ACC112 (cell line): ENCODE results near the gene ILRUN.
A peak's percentile ranks its signal among the peaks of the same experiment; 100 is the strongest.
"Not testable (repeated sequence)": the region's sequence is repeated elsewhere in the genome, so short reads cannot be mapped to it uniquely, and the experiment has no call there.

ENCODE experiments used
- H2AFZ ChIP-seq: fragments of 200-600 bp; sonication (generic); one replicate; pipeline ENCODE4 v1.6.0; 2017; ENCODE audit warnings: antibody characterized with exemption, low read length; ENCODE audit not compliant: unreplicated experiment
- H3K27ac ChIP-seq: fragments of 200-600 bp; sonication (generic); 2 replicates; pipeline ENCODE4 v1.5.1; 2014; ENCODE audit warnings: low read depth, mild to moderate bottlenecking, antibody characterized with exemption, low read length, moderate library complexity
- H3K27me3 ChIP-seq: fragments of 200-600 bp; sonication (generic); 2 replicates; pipeline ENCODE4 v1.6.1; 2014; ENCODE audit warnings: mild to moderate bottlenecking, antibody characterized with exemption, low read length, moderate library complexity, mixed read lengths; ENCODE audit not compliant: insufficient read depth
- H3K36me3 ChIP-seq: fragments of 200-600 bp; sonication (generic); 2 replicates; pipeline ENCODE4 v1.6.1; 2016; ENCODE audit warnings: mild to moderate bottlenecking, antibody characterized with exemption, low read length, moderate library complexity, mixed read lengths; ENCODE audit not compliant: insufficient read depth
- H3K4me1 ChIP-seq: fragments of 200-600 bp; sonication (generic); one replicate; pipeline ENCODE4 v1.6.1; 2016; ENCODE audit warnings: low read length, mixed read lengths; ENCODE audit not compliant: insufficient read depth, unreplicated experiment, control insufficient read depth
- H3K4me3 ChIP-seq: fragments of 200-600 bp; sonication (generic); 2 replicates; pipeline ENCODE4 v1.5.1; 2014; ENCODE audit warnings: mild to moderate bottlenecking, low read depth, low read length
- H3K79me2 ChIP-seq: fragments of 200-600 bp; sonication (generic); one replicate; pipeline ENCODE4 v1.6.0; 2016; ENCODE audit warnings: low read length; ENCODE audit not compliant: control insufficient read depth, unreplicated experiment, insufficient read depth

Gene ILRUN

GRCh38 chr6:34723203-34723602 lies 26.6 kb upstream of the ILRUN start:
- H3K36me3 ChIP-seq, result no peaks in the 10 kb centered on the region
- peak overlapping the region; percentile 81 for H2AFZ ChIP-seq
- H3K4me1 ChIP-seq, result peaks cover 7% of the 10 kb centered on the region
- H3K79me2 ChIP-seq, result no peaks in the 10 kb centered on the region
- peak overlapping the region; percentile 53 for H3K27ac ChIP-seq
- H3K27me3 ChIP-seq, result no peaks in the 10 kb centered on the region
- H3K4me3 ChIP-seq, result no peak overlapping the region

DNA sequence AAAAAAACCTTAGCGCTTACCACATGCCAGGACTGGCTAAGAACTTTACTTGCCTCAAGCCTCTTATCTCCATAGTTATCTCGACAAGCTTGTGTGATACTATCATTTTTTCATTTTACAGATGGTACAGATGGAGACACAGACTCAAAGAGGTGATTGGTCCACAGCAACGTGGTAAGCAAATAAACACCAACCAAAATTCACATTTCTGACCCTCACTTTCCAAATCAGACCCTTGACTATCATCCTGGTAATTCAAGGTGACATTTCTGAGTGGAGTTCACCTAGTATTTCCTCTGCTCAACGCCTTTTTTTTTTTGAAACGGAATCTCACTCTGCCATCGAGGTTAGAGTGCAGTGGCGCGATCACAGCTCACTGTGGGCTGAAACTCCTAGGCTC lies 25.9 kb upstream of the ILRUN start:
- Histone ChIP-seq H3K36me3 (no peaks in the 10 kb centered on the region), H3K27ac (no peak overlapping the region), H2AFZ (no peak overlapping the region), H3K27me3 (no peaks in the 10 kb centered on the region), H3K4me3 (no peak overlapping the region), H3K4me1 (peaks cover 10% of the 10 kb centered on the region), H3K79me2 (no peaks in the 10 kb centered on the region)

GRCh38 chr6:34720160-34720559 lies 23.6 kb upstream of the ILRUN start:
- H2AFZ ChIP-seq, H3K27ac ChIP-seq: not testable (repeated sequence)

DNA sequence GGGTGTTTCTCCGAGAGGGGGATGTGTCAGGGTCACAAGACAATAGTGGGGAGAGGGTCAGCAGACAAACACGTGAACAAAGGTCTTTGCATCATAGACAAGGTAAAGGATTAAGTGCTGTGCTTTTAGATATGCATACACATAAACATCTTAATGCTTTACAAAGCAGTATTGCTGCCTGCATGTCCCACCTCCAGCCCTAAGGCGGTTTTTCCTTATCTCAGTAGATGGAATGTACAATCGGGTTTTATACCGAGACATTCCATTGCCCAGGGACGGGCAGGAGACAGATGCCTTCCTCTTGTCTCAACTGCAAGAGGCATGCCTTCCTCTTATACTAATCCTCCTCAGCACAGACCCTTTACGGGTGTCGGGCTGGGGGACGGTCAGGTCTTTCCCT lies 23.1 kb upstream of the ILRUN start:
- H3K27ac ChIP-seq, H3K79me2 ChIP-seq, H3K36me3 ChIP-seq, H3K4me3 ChIP-seq, H2AFZ ChIP-seq, H3K27me3 ChIP-seq: not testable (repeated sequence)
- peaks cover 13% of the 10 kb centered on the region for H3K4me1 ChIP-seq

More at GRCh38 chr6:34720160-34720559, 23.6 kb upstream of the ILRUN start:
- H3K79me2 ChIP-seq, H3K36me3 ChIP-seq, H3K4me3 ChIP-seq, H3K27me3 ChIP-seq: not testable (repeated sequence)
- H3K4me1 ChIP-seq, result peaks cover 13% of the 10 kb centered on the region

DNA sequence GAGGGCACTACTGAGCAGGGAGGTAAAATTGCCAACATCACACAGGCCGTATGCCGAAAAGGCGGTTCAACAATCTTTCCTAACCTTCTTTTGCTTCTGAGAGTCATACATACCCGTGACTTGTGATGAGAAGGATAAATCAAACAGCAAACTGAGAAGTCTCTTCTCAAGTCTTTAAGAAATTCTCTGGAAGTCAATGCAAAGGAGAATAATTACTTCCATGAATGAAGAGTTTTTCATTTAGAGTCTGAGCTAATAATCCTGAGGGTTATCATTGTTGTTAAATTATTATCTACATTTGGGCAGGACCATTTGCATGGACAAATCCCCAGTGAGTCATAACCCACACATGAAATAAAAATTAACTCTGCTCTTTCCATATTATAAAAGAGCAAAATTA lies 22.4 kb upstream of the ILRUN start:
- H3K4me3 ChIP-seq, result no peak overlapping the region
- no peaks in the 10 kb centered on the region for H3K36me3 ChIP-seq
- H3K27me3 ChIP-seq, result no peaks in the 10 kb centered on the region
- no peaks in the 10 kb centered on the region for H3K79me2 ChIP-seq
- H3K4me1 ChIP-seq, result peaks cover 13% of the 10 kb centered on the region
- no peak overlapping the region for H2AFZ ChIP-seq
- no peak overlapping the region for H3K27ac ChIP-seq

DNA sequence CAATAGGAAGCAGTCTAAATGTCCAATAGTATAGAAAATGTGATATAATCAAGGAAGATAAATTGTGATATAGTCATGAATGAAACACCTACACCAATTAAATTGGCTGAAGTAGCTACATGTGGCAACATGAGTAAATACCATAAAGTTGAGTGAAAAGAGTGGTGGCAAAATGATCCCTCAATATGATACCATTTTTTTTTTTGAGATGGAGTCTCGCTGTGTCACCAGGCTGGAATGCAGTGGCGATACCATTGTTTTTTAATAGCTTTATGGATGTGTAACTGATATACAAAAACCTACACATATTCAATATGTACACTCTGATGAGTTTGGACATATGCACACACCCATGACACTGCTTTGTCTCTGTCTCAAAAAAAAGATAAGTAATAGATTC lies 20.9 kb upstream of the ILRUN start:
- Histone ChIP-seq H3K79me2 (no peaks in the 10 kb centered on the region), H2AFZ (no peak overlapping the region), H3K27me3 (no peaks in the 10 kb centered on the region), H3K4me1 (peaks cover 6% of the 10 kb centered on the region), H3K36me3 (no peaks in the 10 kb centered on the region), H3K27ac (no peak overlapping the region), H3K4me3 (no peak overlapping the region)

DNA sequence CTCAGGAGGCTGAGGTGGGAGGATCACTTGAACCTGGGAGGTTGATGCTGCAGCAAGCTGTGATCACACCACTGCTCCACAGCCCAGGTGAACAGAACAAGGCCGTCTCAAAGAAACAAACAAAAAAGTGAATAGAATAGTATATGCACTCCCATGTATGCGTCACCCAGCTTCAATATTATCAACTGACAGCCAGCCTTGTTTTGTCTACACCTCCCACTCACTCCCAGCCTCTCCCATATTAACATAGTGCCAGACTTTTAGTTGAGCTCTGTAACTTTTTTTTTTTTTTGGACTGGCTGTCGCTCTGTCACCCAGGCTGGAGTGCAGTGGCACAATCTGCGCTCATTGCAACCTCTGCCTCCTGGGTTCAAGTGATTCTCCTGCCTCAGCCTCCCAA lies 18.1 kb upstream of the ILRUN start:
- H3K27ac ChIP-seq, result no peak overlapping the region
- H3K27me3 ChIP-seq, result no peaks in the 10 kb centered on the region
- no peaks in the 10 kb centered on the region for H3K36me3 ChIP-seq
- peaks cover 10% of the 10 kb centered on the region for H3K4me1 ChIP-seq
- no peak overlapping the region for H2AFZ ChIP-seq
- H3K4me3 ChIP-seq, result no peak overlapping the region
- H3K79me2 ChIP-seq, result no peaks in the 10 kb centered on the region

DNA sequence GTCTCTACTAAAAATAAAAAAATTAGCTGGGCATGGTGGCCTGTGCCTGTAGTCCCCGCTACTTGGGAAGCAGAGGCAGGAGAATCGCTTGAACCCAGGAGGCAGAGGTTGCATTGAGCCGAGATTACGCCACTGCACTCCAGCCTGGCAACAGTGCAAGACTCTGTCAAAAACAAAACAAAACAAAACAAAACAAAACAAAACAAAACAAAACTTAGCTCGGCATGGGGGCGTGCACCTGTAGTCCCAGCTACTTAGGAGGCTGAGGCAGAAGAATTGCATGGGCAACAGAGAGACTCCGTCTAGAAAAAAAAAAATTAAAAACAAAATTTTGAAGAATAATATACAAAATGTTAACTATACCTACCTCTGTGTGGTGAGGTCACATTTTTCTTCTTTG lies 16.3 kb upstream of the ILRUN start:
- H3K4me1 ChIP-seq, result peaks cover 17% of the 10 kb centered on the region
- not testable (repeated sequence) for H2AFZ ChIP-seq, H3K36me3 ChIP-seq, H3K4me3 ChIP-seq, H3K27ac ChIP-seq, H3K27me3 ChIP-seq, H3K79me2 ChIP-seq

GRCh38 chr6:34709386-34709785 lies 12.8 kb upstream of the ILRUN start:
- H3K79me2 ChIP-seq, result no peaks in the 10 kb centered on the region
- no peak overlapping the region for H3K4me3 ChIP-seq
- peak overlapping the region; percentile 91 for H2AFZ ChIP-seq
- no peaks in the 10 kb centered on the region for H3K36me3 ChIP-seq
- peaks cover 16% of the 10 kb centered on the region for H3K4me1 ChIP-seq
- no peaks in the 10 kb centered on the region for H3K27me3 ChIP-seq
- H3K27ac ChIP-seq, result no peak overlapping the region

GRCh38 chr6:34705241-34705640 lies 8.7 kb upstream of the ILRUN start:
- H3K4me1 ChIP-seq, result peaks cover 16% of the 10 kb centered on the region
- no peak overlapping the region for H3K4me3 ChIP-seq
- no peaks in the 10 kb centered on the region for H3K36me3 ChIP-seq
- peak overlapping the region; percentile 20 for H2AFZ ChIP-seq
- H3K27me3 ChIP-seq, result no peaks in the 10 kb centered on the region
- H3K27ac ChIP-seq, result no peak overlapping the region
- H3K79me2 ChIP-seq, result no peaks in the 10 kb centered on the region

- Histone ChIP-seq H3K36me3 (no peaks in the 10 kb centered on the region), H2AFZ (no peak overlapping the region), H3K27me3 (no peaks in the 10 kb centered on the region), H3K4me3 (no peak overlapping the region), H3K79me2 (peaks cover 3% of the 10 kb centered on the region), H3K27ac (no peak overlapping the region), H3K4me1 (peaks cover 5% of the 10 kb centered on the region)
These were observed 4.6 kb upstream of the ILRUN start for GRCh38 chr6:34701199-34701598.
